GM18526 (cell line): ENCODE measurements around the gene ARID5B.

Experiments used
- POLR2A ChIP-seq: IDR thresholded peaks from 3 replicates; pipeline ENCODE4 v1.6.1; 2011; ENCODE audit not compliant: insufficient read length; ENCODE audit errors: extremely low read depth

Gene ARID5B

DNA sequence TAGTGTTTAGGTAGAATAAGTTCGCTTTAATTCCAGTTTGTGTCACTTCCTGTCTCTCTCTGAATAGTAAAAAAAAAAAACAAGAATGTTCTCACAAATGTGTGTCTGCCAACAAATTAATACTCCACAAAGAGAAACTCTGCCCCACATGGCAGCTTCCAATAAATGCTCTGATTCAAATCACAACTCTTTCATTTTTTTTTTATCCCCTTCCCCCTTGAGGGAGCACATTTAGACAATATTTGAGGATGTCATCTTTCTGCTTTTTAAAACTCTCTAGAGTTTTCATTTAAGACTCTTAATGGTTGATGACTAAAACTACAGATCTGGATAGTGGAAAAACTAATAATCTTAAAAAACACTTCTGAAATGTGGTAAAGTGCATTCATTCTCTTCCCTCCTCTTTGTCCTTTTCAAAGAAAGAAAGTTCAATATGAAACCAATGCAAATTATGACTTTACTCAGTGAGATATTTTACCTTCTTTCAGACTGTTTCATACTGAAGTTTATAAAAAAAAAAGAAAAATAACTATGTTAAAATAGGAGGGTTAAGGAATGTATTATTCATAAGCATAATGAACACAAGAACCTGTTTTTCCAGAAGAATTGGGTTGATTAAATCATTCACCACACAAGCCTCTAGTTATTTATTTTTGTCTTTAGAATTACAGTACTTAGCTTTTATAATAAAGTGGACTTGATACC is 42.3 kb downstream of the ARID5B start:
- TF ChIP-seq POLR2A, result no peak

DNA sequence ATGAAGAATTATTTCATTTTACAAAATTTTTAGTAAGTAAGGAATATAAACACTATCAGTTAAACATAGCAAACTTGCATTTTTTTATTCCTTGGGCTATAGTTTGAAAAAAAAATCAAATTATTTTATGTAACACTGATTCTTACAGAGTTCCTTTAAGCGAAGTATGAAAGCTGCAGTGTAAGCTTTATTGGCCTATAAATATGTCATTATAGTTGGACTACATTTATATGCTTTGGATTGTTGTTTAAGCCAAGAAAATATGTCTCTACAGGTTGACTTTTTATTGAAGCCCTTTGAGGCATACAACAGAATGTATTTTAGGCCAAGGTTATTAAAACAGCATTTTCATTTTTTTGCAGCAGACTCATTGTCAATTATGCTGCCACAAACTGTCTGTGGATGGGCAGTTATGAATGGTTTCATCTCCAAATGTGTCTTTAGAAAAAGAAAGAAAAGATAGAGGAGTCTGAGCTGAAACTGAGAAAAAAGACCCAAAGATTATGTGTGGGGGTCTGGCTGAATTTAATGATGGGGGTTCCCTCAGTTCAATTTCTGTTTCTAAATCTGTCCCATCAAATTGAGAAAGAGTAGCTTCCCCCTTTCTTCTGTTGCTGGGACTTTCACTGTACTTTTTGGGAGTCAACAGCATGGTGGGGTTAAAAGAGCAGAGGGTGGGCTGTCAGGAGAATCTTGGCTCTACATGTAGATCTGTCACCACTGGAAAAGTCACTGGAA is 43.1 kb downstream of the ARID5B start:
- no peak for TF ChIP-seq POLR2A

DNA sequence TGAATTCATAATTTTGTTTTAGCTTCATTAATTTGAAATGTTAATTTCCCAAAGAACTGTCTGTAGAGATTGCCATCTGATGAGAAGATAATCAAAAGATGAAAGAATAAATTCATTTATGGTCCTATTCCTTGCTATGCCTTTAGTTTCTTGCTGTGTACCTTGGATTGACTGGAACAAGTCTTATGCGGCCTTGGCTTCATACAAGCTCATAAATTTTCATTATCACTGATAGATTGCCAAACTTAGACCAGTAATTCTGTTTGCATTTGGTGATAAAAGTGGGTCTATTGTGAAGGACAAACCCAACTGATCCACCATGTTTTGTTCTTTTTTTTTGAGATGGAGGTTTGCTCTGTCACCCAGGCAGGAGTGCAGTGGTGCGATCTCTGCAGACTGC is 48.2 kb downstream of the ARID5B start:
- no peak for TF ChIP-seq POLR2A

DNA sequence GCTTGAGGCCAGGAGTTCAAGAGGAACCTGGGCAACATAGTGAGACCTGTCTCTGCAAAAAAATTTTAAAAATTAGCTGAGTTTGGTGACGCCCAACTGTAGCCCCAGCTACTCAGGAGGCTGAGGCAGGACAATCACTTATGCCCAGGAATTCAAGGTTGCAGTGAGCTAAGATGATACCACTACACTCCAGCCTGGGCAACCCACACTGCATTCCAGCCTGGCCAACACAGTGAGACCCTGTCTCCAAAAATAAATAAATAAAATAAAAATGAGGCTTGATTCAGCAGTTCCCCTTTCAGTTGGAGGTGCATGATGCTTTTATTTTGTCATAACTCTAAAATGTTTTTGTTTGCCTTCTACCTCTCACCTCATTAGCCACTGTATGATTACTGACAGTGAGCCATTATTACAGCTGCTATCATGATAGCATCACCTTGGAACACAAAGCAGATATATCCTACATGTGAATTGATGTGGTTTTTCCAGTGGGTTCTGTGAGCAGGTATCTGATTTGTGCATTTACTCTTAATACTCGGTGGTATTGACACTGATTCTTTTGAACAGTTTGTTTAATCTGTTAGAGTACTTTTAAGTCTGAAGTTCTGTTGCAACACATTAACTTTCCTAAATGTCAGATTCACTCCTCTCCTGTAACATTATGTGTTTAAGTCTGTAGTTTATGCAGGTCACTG is 49.1 kb downstream of the ARID5B start:
- no peak for TF ChIP-seq POLR2A

DNA sequence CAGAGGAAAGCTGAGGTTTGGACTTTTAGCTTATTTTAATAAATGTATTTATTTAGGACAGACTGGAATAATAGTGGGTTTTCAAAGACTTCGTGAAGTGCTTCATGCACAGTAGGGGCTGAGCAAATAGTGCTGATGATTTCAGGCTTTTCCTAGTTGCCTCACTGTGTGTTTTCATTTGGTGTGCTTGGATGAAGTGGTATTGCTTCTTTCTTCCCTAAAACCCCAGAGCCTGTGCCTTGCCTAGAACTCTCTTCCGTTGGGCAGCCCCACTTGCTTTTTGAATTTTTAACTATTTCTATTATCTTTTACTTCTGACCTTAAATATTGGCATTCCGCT is 49.6 kb downstream of the ARID5B start:
- TF ChIP-seq POLR2A, result no peak

- no peak for TF ChIP-seq POLR2A
Measured at GRCh38 chr10:61952028-61952674, 50.7 kb downstream of the ARID5B start.

GRCh38 chr10:61953183-61953582 is 51.7 kb downstream of the ARID5B start:
- TF ChIP-seq POLR2A, result no peak

DNA sequence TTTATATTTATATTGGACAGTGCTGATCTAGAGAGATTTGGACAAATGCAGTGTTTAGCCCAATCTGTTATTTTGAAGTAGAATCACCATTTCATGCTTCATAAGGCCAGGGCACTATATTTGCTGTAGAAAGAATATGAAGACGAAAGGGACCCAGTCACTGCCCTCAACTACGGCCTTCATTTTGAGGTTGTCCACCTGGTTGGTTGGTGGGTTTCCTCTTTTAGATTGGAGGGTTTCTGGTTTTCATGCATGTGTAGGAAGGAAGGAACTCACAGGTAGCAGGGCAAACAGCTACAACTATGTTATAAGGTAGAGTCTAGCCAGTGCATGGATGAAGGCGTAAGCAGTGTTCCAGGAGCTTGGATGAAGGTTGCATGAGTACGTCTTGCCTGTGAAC is 56.3 kb downstream of the ARID5B start:
- no peak for TF ChIP-seq POLR2A

DNA sequence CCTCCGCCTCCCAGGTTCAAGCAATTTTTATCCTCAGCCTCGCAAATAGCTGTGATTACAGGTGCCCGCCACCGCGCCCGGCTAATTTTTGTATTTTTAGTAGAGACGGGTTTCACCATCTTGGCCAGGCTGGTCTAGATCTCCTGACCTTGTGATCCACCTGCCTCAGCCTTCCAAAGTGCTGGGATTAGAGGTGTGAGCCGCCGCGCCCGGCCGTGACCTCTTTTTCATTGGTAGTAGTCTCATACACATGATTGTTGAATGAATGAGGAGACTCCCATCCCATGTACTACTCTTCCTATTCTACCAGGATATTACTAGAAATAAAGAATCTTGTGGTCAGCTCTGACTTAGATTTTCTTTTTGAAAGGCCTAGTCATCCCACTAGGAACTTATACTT is 56.8 kb downstream of the ARID5B start:
- TF ChIP-seq POLR2A, result no peak

DNA sequence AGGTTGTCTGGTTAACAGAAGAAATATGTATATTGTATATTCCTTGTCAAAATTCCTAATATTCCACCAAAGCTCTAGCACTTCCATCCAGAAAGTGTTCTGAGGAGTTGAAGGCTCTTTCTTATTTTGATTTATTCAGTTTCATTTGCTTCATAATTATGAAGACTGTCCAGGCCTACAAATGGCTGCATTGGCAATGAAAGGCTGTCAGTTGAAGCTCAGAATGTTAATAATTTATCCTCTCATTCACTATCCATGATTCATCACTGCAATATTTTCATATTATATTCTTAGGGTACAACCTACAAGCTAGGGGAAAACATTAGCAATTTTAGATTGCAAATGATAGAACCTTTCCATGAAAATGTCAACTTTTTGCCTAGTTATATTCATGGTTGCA is 57.3 kb downstream of the ARID5B start:
- TF ChIP-seq POLR2A, result no peak

GRCh38 chr10:61959814-61960213 is 58.3 kb downstream of the ARID5B start:
- no peak for TF ChIP-seq POLR2A

DNA sequence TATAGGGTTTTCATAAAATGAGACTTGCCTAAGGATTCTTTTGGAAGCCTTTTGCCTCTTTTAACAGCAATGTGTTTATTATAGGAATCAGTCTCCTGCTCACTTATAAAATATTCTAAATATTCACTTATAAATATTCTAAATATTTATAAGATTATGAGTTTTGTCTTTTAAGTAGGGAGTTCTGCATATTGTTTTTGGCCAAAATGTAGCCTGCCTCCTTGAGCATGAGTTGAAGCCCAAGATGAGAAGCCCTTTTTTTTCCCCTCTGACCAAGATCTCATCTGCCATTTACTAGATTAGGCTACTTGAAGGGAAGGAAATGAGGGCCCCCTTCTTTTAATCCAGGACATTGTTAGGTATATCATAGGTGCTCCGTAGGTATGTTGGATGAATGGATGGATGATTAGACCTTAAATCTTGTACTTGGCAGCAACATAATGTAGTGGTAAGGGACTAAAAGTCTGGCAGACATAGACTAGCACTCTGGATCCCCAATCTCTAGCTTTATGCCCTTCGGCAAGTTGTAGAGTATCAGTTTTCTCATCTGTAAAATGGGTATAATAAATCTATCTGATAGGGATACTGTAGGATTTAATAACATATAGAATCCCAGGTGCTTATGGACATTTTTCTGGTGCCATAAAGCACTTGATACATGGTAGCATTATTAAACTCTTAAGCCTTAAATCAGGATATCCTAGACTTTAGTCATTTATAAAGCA is 59.1 kb downstream of the ARID5B start:
- TF ChIP-seq POLR2A, result no peak

- no peak for TF ChIP-seq POLR2A
Measured at GRCh38 chr10:61961278-61961677, 59.8 kb downstream of the ARID5B start.

DNA sequence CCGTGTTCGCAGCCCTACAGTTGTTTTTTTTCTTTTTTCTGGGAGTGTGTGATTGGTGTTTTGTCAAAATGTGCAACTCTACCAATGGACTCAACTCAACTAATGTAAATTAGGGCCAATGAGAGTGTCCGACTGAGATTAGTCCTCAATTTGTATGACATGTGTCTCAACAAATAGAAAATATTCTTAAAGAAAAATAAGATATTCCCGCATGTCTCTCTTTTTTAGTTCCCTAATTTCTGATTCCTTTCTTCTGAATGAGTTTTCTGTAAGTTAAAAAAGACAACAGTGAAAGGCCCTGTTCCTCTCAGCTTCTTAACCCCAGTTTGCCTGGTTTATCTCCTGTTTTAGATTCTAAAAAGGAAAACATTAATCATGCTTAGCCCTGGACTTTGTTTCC is 61.5 kb downstream of the ARID5B start:
- TF ChIP-seq POLR2A, result no peak

DNA sequence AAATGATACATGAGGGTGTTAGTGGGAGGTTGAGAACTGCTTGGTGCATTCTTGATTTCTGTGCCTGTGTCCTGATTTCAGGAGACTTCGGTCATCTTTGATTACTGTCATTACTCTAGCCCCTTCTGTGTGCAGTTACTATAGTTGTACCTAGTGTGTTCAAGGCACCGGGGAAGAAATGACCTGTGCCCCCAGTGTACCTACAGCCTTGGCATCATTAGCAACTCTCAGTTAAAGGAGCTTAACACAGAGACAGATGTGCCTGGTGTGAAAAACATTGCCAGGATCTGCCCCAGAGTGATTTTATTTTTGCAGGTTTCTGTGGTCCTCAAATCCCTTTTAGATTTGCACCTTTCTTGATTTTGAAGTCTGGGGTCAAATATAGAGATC is 62.2 kb downstream of the ARID5B start:
- TF ChIP-seq POLR2A, result no peak
